ENCODE results near the gene RNLS.
"Not testable (repeated sequence)": the region's sequence is repeated elsewhere in the genome, so short reads cannot be mapped to it uniquely, and the experiment has no call there.

The RNLS gene

DNA sequence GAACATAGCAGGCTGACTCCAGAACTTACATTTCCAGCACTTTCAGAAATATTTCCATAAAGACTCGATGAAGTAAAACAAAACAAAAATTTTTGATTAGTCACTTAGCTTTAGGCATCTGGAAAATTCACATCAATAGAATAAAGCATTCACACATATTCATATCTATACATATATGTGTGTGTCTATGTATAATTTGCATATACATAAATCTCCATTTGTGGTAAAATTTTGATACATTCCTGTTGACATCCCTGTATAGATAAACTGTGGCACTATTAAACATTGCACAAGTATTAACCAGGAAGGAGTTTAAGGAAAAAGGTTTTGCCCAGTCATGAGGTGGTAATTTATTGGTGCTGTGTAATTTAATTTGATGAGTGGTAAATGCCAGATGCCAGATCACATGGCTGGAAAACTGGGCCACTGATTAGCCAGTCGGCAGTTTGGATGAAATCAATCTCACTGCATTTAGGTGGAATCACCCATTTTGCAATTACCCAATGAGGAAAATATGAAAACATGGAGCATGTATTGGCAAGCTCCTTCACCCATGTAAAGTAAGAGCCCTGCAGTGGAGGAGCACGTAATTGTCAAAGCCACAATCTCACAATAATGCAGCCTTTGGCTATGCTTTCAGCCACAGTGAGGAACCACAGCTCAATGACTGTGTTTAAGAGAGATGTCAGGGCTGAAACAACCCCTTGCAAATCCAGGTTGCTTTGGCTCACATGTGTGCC, 294.6 kb downstream of the RNLS start:
- no peak for DNase-seq

DNA sequence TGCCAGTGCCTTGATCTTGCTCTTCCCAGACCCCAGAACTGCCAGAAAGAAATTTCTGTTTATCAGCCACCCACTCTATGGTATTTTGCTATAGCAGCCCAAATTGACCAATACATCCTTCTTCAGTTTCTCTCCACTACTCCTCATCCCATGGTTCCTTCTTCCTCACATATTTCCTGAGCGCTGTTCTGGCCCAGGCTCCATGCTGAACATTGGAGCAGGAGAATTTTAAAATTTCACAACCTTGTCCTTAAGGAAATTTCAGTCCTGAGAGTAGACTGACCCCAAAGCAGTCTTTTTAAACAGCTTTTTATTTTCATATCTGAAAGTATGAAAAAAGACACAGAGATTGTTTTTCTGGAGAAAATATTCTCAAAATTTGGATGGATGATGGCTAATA, 297.1 kb downstream of the RNLS start:
- no peak for DNase-seq

DNA sequence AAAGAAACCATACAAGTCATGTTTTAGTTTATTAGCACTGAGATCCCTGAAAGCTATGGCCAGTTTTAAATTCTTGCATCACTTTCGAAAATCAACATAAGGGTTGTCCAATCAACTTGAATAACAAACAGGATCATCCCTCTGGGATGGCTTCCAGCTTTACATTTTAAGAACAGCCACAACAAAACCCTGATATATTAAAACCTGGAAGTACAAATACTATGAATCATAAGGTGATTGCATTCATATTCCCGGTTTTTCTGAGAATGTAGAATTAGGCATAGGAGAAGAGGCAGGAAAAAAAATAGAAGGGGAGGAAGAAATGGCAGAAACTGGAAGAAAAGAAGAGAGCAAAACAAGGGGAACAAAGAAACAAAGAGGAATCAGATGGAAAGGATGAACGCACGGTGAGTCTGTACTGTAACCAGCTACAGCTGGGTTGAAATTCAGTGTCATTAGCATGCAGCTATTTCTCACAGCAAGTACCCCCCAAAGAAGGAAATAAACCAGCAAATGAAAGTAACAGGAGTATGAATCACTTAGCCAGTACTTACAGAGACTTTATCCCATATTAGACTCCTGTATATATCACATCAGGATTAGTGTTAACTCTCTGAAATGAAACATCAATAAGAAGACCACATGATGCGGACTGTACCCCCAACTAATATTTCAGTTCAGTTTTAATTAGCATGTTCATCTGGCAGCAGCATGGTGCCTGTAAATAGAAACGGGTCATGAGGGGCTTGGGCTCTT, 301.3 kb downstream of the RNLS start:
- DNase-seq, result no peak

DNA sequence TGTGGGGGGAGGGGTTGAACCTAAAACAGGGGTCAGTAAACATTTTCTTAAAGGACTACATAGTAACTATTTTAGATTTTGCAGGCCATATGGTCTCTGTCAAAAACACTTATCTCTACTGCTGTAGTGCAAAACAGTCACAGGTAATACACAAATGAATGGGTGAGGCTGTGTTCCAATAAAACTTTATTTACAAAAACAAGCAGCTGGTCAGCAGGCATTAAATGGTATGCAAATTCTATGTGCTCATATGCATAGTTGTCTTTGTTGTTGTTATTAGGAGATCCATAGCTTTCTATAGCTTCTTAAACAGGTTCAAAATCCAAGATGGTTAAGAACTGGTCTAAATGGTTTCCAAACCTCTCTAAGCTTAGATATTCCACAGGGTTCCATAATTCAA, 302.6 kb downstream of the RNLS start:
- DNase-seq, result no peak

DNA sequence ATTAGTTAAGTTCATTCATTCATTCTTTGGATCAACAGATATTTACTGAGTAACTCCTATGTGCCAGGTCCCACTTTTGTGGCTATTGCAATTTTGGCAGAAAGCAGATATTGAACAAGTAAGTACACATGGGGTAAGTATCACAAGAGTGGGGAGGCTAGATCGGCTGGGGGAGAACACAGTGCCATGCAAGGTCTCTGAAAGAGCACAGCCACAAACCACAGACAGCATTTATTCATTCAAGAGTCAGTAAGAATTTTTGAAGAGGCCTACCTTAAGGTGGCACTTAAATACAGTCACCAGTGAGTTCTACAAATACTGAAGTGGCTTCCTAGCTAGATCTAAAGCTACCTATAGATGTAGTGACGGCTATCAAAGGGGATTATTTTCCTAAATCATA, 304.2 kb downstream of the RNLS start:
- no peak for DNase-seq

DNA sequence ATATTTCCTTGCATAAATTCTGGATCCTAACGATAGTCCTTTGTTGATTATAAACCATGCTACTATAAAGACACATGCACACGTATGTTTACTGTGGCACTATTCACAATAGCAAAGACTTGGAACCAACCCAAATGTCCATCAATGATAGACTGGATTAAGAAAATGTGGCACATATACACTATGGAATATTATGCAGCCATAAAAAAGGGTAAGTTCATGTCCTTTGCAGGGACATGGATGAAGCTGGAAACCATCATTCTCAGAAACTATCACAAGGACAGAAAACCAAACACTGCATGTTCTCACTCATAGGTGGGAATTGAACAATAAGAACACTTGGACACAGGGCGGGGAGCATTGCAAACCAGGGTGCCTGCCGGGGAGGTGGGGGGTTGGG, 306.2 kb downstream of the RNLS start:
- not testable (repeated sequence) for DNase-seq

DNA sequence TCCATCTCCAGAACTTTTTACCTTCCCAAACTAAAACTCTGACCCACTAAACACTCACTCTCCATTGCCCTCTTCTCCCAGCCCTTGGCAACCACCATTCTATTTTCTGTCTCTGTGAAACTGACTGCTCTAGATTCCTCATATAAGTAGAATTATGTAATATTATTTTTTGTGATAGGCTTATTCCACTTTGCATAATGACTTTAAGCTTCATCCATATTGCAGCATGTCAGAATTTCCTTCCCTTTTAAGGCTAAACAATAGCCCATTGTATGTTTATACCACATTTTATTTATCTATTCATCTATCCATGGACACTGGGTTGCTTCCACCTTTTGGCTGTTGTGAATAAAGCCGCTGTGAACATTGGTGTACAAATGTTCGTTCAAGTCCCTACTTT, 308.8 kb downstream of the RNLS start:
- DNase-seq, result no peak

DNA sequence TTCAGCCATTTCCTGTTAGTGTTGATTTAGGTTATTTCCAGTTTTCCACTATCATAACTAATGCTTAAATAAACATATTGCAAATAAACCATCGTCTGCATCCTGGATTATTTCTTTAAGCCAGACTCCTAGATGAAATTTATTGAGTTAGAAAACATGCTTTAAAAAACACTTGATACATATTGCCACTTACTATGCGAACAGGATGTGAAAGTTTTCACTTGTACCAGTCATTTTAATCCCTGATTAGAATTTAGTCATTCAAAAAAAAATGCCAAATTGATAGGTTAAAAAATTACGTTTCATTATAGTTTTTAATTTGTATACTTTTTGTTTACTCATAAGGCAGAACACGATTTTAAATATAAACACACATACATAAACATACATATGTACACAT, 309.6 kb downstream of the RNLS start:
- no peak for DNase-seq

DNA sequence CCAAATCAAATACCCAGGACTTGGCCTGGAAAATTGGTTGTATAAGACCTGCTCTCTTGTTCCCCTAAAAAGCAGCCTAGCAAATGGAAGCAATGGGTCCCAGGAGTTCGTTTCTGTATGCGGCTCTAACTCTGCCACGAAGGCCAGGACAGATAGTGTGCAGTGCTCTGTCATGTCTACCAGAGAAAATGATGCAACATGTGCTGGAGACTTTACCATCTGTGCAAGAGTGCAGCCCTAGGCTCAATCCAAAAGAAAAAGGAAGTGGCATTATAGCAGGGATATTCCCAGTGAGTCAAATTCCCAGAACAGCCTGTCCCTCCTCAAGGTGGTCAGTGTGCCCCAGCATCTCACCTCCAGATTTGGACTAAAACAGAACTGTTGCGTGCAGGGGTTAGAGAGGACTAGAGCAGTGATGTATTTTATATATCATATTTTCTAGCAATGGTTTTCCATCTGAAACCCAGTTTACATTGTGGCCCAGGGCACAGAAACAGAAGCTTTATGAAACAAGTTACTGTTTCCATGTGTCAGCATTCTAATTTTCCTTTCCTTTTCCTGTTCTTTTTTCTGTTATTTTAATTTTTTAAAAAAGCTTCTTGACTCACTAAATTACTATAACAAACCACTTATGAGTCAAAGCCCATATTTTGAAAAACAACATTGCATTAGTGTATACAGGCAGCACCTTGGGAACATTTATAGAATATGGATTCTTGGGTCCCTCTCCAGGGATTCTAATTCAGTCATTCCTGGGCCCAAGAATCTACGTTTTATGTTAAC, 311.2 kb downstream of the RNLS start:
- no peak for DNase-seq

DNA sequence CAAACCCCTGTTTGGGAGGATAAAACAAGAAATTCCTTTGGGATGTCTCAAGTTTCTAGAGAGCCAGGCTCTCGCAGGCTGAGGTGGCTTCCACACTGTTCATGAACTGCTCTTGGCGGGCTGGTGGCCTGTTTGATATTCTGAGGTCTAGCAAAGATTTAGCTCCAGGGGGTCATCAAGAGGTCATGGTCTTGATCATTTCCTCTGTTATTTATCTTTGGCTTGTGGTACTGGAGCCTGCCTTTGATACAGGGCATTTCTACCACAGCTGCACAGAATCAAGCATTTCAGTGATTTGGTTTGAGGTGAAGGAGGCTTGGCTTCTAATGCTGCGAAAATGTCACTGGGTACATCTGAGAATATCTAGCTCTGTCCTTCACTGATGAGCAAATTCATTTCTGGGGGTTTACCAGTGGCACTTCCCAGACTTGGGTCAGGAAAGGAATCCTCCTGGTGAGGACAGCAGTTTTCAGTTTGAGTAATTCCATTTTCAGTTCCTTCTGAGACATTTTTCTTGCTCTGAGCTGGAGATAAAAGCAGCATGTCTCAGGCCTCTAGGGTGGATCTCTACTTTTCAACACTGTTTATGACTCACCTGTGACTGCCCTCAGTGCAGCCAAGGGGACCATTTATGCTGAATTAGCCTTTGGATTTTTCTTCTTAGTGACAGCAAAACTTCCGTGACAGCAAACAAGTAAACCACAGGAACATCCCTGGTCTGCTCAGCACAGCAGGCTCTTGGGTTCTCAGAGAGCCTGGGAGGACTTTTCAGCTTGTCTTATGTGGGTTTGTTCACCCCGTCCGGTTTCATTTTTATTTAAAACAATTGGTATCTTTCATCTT, 312.0 kb downstream of the RNLS start:
- DNase-seq, result peak; percentile 66

DNA sequence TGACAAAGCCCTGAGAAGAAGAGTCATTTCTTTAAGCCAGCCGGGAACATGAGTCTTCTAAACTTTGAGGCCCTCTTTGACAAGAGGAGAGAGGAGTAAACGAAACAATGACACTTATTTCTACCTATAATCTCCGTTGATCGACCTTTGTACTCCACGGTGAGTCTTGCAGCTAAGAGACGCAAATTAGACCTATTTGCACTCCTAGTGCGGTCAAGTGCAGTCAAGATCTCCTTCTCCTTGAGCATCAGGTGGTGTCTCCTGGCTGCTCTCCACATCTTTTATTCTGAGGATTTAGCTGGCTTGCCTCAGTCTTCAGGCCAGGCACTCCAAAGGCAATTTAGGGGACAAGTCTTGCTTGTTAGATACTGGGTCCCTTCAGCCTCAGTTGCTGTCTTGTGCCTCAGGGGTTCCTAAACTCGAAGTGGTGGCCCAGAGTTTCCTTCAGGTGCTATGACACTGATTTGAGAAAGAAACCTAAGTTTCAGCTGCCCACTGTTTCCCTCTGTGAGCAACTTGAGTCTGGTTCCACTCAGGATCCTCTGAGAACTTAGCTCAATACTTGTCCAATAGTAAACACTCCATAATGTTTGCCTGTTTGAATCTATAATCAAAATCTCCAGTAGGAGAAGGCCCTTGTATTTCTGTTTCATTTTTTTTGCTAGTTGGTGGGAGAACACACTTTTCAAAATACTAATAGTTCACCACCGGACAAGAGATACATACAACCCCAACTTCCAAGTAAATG, 312.9 kb downstream of the RNLS start:
- no peak for DNase-seq

DNA sequence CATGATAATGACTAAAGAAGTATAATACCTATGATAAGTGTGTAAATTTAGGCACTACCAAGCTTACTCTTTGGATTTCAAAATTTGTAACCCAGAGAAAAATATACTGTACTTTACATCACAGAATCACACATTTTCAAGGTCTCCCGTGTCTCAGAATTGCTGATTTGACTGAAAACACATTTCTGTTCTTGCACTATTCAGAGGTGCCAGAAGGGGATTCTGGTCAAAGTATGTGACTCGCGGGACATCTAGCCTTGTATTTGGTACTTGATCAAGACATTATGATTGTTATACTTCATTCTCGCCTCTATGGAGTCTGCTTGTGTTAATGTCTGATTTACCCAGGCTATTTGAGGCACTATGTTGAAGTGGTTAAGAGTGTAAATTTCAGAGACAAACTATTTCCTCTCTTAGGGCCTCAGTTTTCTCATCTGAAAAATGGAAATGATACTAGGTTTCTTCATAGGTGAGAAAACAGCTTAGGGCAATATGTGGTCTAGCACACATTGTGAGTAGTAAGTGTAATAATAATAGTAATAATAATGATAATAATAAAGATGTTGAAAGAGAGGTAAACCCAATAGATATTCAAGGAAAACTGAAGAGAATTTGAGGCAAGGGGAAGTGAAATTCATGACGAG, 320.4 kb downstream of the RNLS start:
- no peak for DNase-seq

DNA sequence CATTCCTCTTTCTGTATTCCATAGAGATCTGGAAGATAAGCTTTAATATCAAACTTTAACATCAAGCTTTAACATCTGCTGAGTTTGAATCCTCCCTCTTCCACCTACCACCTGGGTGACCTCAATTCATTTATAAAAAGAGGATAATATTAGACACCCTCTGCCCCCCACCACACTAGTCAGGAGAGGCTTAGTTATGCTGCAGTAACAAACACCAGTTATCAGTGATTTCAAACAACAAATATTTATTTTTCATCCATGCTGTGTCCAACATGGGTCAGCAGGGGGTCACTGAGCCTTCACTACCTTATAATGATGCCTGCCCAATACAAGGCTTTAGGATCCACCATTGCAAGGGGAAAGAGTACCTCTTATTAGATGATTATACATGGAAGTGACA, 322.0 kb downstream of the RNLS start:
- DNase-seq, result no peak

DNA sequence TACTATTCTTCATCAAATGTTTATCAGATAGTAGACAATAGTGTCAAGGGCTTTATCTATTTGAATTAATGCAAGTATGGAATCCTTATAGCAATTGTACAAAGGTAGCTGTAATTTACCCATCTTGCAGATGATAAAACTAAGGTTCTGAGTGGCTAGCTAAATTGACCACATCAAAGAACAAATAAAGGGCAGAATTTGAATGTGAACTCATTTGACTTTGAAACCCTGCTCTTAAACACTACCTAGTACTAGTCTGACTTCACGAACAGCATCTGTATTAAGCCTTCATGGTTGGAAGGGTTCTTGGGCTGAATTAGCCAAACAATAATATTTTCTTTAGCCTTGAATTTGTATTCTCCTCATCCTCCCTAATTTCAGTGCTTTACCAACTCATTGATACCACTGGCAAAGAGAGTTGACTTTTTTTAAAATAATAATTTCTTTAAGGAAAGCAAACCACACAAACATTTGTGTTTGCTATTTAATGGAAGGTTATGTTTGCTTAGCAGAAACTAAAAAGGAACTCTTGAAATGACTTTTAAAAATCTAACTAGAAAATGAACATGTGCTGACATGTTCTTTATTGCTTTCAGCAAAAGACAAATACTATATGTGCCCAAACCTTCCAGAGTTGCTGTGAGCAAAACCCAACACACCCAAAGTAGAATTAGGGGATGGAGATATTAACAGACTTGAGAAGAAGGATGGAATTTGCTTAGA, 322.6 kb downstream of the RNLS start:
- DNase-seq, result no peak

DNA sequence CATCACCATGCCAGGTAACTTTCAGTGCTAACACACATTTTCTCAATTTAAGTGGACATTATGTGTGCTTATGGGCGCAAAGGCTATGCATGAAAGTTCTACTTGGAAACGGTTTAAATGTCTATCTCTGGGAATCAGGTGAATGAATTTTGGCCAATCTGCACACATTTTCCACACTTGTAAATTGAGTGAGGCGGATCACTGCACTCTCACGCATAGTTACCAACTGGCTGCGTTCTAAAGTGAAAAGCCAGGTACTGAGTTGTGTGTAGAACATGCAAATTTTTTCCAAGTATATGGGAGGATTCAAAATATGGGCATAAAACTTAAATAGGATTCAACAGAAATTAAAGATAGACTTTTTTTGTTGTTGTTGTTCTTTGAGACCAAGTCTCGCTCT, 323.7 kb downstream of the RNLS start:
- no peak for DNase-seq

DNA sequence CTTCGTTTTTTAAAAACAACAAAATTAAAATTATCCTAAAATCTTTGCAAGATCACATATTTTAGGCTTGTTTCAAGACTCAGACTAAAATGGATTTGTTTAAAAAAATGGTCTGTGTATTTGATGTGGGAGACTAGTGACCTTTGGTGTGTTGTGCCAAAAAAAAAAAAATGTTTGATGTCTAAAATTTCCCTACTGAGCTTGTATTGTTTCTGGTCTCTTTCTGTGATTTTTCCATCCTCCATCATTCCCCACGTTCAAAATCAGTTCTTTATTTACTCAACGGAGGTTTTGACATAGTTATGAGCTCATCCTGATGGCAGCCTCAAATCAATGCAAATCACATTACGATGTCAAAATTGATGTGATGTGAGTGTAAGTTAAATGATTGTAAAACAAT, 326.2 kb downstream of the RNLS start:
- no peak for DNase-seq

DNA sequence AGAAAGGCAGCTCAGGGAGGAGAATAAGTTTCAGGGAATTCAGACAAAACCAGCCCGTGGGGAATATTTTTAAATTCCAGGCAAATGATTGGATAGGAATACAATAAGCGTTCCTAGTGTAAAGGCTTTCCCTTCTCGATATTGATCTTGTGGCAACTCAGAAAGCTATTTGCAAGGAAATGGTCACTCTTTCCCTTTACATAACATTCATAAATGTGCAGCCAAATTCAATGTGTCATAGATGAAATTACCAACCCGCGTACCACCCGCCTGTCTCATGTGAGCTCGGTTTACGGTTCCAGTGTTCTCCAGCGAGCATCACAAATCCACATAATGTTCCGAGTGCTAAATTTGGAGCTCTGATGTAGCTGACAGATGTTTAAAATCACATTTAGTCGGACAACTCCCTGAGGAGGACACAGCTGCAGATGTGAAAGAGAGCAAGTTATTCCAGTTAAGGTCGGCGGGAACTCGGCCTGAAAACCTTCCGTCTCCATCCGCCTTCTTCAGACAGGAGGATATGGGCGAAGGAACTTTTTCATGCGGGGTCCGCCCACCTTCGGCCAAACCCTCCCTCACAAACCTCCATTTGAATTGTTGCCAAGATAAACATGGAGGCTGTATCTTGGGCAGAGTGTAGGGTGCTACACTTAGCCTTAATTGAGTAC, 327.0 kb downstream of the RNLS start:
- no peak for DNase-seq

DNA sequence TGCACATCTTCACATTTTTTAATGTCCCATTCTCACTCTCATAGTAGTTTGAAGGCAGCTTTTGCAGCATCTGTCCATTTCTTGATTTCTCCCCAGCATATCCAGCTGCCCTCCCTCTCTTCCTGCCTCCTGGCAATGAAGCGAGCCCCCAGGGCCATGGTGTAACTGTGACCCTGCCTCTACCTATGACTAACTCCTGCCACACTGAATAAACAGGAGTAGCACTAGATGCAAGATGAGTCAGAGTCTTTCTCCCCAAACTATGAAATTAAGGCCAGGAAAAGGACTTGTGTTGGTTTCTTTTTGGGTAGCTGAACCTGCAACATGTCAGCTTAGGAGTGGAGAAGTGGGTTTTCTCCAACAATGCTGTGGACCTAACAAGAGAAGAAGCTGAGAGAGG, 329.0 kb downstream of the RNLS start:
- no peak for DNase-seq

DNA sequence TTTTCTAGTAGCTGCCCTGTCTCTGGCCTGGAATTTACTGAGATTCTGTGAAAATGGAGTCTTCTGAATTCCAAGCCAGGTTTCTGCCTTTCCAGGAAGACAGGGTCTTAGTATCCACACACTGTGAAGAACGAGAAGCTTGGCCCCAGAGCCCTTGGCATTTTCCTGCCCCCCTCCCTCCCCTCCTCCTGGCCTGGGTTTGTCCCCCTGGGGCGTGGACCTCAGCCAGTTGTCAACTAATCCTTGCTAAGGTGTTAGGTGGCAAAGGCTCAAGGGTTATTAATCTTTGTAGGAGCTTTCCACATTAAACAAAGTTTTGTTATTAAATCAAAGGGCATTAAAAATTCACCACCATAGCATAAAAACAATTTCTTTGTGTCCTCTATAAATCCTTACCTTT, 329.5 kb downstream of the RNLS start:
- DNase-seq, result no peak

DNA sequence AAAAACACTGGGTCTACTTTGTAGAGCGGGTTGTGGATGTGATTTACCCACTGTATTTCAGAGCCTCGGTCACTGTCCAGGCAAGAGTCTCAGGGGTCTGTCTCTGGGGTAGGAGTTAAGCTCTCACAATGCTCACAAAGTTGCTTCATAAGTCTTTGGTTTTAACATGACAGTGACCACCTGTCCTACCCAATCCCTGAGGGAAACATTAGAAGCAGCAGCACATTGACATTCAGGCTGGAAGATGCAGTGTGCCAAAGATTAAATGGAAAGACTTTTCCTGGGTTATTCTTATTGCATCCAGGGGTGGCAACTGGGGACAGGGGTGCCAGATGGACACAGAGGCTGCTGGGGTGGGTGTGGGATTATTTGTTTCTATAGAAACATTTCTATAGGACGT, 330.0 kb downstream of the RNLS start:
- no peak for DNase-seq

All from central memory CD4-positive, alpha-beta T cell (primary cell).